ENCODE results near the gene ITGAE. TPM values are rescaled to one million over a fixed set of nuclear protein-coding genes. Genes with fewer than 3 reads are reported as not detected.

Gene ITGAE
- polyA plus RNA-seq, 3 donors = 66.6 to 102 (median 78.8) TPM

DNA sequence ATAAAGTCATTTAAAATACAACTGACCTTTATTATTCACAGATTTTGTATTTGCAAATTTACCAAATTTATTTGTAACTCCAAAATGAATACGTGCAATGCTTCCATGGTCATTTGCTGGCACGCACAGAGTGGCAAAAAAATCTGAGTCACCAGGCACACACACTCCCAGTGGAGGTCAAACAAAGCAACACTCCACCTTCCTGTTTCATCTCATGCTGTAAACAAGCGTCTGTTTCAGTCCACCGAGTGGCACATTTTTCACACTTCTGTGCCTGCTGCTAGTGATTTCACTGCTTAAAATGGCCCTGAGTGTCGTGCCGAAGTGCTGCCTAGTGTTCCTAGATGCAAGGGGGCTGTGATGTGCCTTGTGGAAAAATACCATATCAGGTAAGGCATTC lies 17.8 kb upstream of the ITGAE start:
- no peaks in the 10 kb centered on the region for H4K20me1 ChIP-seq (ENCODE audit: insufficient read depth, low read length)
- H3K4me1 ChIP-seq (ENCODE audit: control insufficient read depth in 1 of 2, insufficient read depth in 2 of 2, low read length in 2 of 2) = no peaks in the 10 kb centered on the region
- H3K9me3 ChIP-seq (replicated peaks in 1 of 2; ENCODE audit: control insufficient read depth in 1 of 2, insufficient read depth in 1 of 2, low read length in 2 of 2) = no peaks in the 10 kb centered on the region
- peaks cover 81 to 98% of the 10 kb centered on the region in 2 donors for H3K36me3 Mint-ChIP-seq
- TF ChIP-seq CTCF (IDR thresholded peaks at IDR 0.05) = no peak
- no peak overlapping the region for H3K4me2 ChIP-seq (replicated peaks; ENCODE audit: extremely low read depth, low read length, poor library complexity, severe bottlenecking)
- no peak overlapping the region for H3K27ac ChIP-seq (ENCODE audit: low read depth in 1 of 2, low read length in 2 of 2)
- H3K9ac ChIP-seq (ENCODE audit: insufficient read depth, low read length, poor library complexity, severe bottlenecking) = no peak overlapping the region
- DNase-seq = no peak
- no peaks in the 10 kb centered on the region for H3K4me1 Mint-ChIP-seq
- 92% methylated on average over 6 of the region's 6 CpGs for WGBS (ENCODE audit: insufficient coverage)
- no peaks in the 10 kb centered on the region for H3K9me3 Mint-ChIP-seq
- no peaks in the 10 kb centered on the region for H3K27me3 Mint-ChIP-seq (ENCODE audit: low read depth in 3 of 3)
- no peak overlapping the region for H2AFZ ChIP-seq (ENCODE audit: insufficient read depth, low read depth, low read length, poor library complexity, severe bottlenecking)
- H3K36me3 ChIP-seq (replicated peaks in 1 of 2; ENCODE audit: control insufficient read depth in 1 of 2, insufficient read depth in 2 of 2, low read length in 2 of 2) = peaks cover 82 to 100% of the 10 kb centered on the region in 2 donors
- no peak overlapping the region for H3K4me3 ChIP-seq (replicated peaks in 1 of 3; ENCODE audit: low read depth in 2 of 3, low read length in 3 of 3)
- intact Hi-C loops (cut with micrococcal nuclease) = no loop called here
- no peaks in the 10 kb centered on the region for H3K27me3 ChIP-seq (ENCODE audit: control insufficient read depth in 2 of 2, insufficient read depth in 2 of 2, low read length in 2 of 2)
- H3K4me3 Mint-ChIP-seq = no peak overlapping the region
- no peaks in the 10 kb centered on the region for H3K79me2 ChIP-seq (ENCODE audit: insufficient read depth, low read length)
- H3K27ac Mint-ChIP-seq = peak overlapping the region in 1 of 7 donors; percentile 7

GRCh38 chr17:3817851-3818605 lies 17.0 kb upstream of the ITGAE start:
- H3K4me1 Mint-ChIP-seq = no peaks in the 10 kb centered on the region
- H3K27ac ChIP-seq (ENCODE audit: low read depth in 1 of 2, low read length in 2 of 2) = no peak overlapping the region
- peaks cover 84 to 98% of the 10 kb centered on the region in 2 donors for H3K36me3 Mint-ChIP-seq

More at GRCh38 chr17:3817851-3818605, 17.0 kb upstream of the ITGAE start:
- Histone ChIP-seq H3K27me3 (ENCODE audit: control insufficient read depth in 2 of 2, insufficient read depth in 2 of 2, low read length in 2 of 2) (no peaks in the 10 kb centered on the region), H3K36me3 (replicated peaks in 1 of 2; ENCODE audit: control insufficient read depth in 1 of 2, insufficient read depth in 2 of 2, low read length in 2 of 2) (peaks cover 84 to 100% of the 10 kb centered on the region in 2 donors), H4K20me1 (ENCODE audit: insufficient read depth, low read length) (no peaks in the 10 kb centered on the region), H3K9me3 (replicated peaks in 1 of 2; ENCODE audit: control insufficient read depth in 1 of 2, insufficient read depth in 1 of 2, low read length in 2 of 2) (no peaks in the 10 kb centered on the region), H3K9ac (ENCODE audit: insufficient read depth, low read length, poor library complexity, severe bottlenecking) (no peak overlapping the region), H3K4me2 (replicated peaks; ENCODE audit: extremely low read depth, low read length, poor library complexity, severe bottlenecking) (no peak overlapping the region), H3K4me1 (ENCODE audit: control insufficient read depth in 1 of 2, insufficient read depth in 2 of 2, low read length in 2 of 2) (no peaks in the 10 kb centered on the region), H3K79me2 (ENCODE audit: insufficient read depth, low read length) (no peaks in the 10 kb centered on the region), H2AFZ (ENCODE audit: insufficient read depth, low read depth, low read length, poor library complexity, severe bottlenecking) (no peak overlapping the region), H3K4me3 (replicated peaks in 1 of 3; ENCODE audit: low read depth in 2 of 3, low read length in 3 of 3) (no peak overlapping the region)
- no peak for TF ChIP-seq CTCF (IDR thresholded peaks at IDR 0.05)
- Mint-ChIP-seq H3K4me3 (no peak overlapping the region), H3K27ac (peak overlapping the region in 3 of 7 donors; percentile 17 to 76 (median 54)), H3K9me3 (no peaks in the 10 kb centered on the region), H3K27me3 (ENCODE audit: low read depth in 3 of 3) (no peaks in the 10 kb centered on the region)
- 99% methylated on average over 7 of the region's 12 CpGs for WGBS (ENCODE audit: insufficient coverage)
- DNase-seq = no peak
- intact Hi-C loops (cut with micrococcal nuclease) = no loop called here
